GM18858 (cell line): ENCODE measurements around the gene RAB35.

Experiments used
- ATAC-seq: cut with Tn5 transposase; IDR thresholded peaks from one replicate; pipeline ENCODE4 v1.9.1; 2021; ENCODE audit not compliant: unreplicated experiment

Gene RAB35

GRCh38 chr12:120090206-120090605 is 26.3 kb downstream of the RAB35 start:
- no peak for ATAC-seq

DNA sequence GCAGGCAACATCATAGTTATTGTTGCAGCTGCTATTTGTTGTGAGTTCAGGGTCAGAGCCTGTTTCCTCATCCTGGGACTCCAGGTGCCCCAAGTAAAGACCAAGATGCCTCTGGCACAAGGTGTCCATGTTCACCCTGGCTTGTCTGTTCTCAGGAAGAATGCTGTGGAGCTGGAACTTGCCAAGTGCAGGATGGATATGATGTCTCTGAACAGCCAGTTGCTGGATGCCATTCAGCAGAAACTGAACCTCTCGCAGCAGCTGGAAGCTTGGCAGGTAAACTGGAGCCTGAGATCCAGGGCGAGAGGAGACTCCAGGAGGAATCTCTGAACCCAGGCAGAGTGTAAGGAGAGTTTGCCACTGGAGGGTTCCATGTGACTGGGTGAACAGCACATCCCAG is 26.8 kb downstream of the RAB35 start:
- ATAC-seq, result no peak

DNA sequence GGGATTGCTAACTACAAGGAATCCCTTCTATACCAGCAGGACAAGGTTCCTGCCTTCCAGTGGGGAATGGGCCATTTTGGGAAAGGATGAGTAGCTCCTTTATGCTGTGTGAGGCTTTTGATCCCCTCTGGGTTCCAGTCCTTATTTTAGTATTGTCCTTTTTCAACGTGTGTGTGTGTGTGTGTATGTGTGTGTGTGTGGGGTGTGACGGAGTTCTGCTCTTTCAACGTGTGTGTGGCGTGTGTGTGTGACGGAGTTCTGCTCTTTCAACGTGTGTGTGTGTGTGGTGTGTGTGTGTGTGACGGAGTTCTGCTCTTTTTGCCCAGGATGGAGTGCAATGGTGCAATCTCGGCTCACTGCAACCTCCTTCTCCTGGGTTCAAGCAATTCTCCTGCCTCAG is 27.4 kb downstream of the RAB35 start:
- ATAC-seq, result no peak

- peak; percentile 86 for ATAC-seq
Observed at GRCh38 chr12:120086801-120087621, 29.5 kb downstream of the RAB35 start.

GRCh38 chr12:120085920-120086645 is 30.5 kb downstream of the RAB35 start:
- ATAC-seq, result no peak

GRCh38 chr12:120081641-120082040 is 34.9 kb downstream of the RAB35 start:
- no peak for ATAC-seq

DNA sequence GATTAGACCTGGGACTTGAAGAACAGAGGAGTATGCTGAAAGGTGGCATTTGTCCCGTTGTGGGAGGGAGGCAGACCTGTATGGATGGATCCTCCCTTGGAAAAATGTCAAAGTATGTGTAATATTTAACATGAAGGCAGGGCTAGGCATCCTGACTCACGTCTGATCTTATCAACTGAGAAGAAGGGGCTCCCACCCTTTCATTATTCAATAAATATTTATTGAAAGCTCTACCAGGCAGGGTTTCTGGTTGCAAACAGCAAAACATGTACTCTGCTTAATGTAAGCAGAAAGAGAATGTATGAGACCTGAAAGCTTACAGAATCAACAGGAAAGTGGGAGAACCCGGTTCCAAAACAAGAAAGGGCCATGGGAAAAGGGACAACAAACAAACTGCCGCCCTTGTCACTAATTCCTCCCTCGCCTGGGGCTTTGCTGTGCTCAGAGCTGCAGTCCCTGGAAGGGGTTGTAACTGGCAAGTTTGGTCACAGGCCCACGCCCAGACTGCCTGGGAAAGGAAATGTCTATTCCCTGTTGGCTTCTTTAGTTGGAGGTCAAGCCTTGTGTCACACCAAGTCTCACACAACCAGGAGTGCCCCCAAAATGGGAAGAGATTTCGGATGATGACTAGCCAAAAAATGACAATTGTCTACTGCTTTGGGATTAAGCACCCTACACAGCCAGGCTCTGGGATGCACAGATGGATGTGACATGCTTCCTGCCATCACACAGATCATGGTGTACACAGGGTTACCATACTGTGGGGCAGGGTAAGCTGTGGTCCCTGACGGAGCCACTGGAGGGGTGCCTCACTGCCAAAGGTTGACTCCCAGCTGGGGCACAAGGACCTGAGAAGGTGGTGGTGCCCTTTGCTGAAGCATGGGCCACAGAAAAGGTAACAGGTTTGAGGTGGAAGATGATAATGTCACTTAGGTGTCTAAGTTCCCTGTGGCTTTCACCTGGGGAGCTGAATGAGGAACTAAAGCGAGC is 36.8 kb downstream of the RAB35 start:
- no peak for ATAC-seq

- ATAC-seq, result no peak
Observed at GRCh38 chr12:120078868-120079267, 37.7 kb downstream of the RAB35 start.

DNA sequence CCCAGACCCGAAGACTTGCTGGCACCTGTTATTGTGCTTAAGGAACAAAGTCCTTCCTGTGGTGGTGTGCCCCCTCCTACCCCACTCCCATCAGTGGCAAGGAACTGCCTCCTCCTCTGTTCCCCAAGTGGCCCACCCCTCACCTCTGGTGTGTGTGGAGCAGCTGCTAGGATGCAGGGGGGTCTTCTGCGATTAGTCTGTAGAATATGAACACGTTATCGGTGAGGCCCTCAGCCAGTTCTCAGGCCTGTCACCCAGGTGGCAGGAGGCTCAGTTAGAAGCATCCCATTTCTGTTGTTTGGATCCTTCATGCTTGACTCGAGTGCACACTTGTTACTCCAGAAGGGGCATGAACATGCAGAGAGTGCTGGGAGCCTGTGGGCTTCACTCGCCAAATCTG is 39.3 kb downstream of the RAB35 start:
- no peak for ATAC-seq

DNA sequence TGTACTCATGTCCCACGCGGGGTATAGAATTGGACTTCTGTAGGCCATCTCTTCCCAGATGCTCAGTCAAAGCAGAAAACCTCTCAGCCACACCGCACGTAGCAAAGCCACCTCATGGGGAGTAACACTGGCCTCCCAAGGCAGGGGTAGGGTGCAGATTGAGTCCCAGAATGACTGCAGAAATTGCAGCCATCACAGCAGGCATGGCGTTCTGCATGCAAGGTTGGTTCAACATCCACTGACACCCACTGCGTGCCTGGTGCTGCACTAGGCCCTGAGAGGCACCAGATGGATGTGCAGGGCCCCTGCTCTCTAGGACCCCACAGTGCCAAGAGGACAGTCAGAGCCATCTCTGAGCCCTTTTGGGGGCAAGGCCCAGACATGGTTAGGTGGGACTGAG is 39.9 kb downstream of the RAB35 start:
- no peak for ATAC-seq

- no peak for ATAC-seq
Observed at GRCh38 chr12:120075034-120075616, 41.4 kb downstream of the RAB35 start.

GRCh38 chr12:120072472-120073249 is 43.9 kb downstream of the RAB35 start:
- ATAC-seq, result no peak

DNA sequence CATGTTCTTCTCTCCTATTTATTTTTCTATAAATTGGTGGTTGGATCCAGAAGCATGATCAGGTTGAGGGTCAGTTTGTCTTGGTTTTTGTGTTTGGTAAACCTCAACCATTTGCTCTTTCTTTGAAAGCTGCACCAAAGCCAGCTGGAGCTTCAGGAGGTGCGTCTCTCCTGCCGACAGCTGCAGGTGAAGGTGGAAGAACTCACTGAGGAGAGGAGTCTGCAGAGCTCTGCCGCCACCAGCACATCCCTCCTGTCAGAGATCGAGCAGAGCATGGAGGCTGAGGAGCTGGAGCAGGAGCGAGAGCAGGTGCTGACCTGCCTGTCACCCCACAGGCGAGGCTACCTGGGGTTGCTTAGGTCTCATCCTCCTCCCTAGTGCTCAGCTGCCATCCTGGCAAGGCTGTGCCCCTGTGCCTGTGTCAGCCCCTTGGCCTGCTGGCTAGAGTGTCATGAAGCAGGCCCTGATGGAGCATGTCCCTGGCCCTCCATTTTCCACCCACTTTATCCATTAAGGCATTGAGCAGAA is 45.0 kb downstream of the RAB35 start:
- ATAC-seq, result no peak

DNA sequence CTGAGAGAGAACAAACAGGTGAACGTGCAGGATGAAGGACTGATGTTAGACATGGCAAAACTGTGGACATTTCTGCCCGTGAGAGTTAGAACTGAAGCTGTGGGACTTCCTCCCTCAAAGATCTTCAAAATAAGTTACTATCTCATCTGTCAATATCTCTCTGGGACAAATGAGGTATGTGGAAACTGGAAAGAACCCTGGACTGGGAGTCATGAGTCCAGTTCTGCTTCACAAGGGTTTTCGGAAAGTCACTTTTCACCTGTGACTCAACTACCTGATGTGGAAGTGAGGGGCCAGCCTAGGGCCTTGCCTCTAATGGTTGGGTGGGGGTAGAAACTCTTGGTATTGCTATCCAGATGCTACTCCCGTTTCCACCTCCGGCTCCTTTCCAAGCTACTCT is 47.3 kb downstream of the RAB35 start:
- no peak for ATAC-seq

DNA sequence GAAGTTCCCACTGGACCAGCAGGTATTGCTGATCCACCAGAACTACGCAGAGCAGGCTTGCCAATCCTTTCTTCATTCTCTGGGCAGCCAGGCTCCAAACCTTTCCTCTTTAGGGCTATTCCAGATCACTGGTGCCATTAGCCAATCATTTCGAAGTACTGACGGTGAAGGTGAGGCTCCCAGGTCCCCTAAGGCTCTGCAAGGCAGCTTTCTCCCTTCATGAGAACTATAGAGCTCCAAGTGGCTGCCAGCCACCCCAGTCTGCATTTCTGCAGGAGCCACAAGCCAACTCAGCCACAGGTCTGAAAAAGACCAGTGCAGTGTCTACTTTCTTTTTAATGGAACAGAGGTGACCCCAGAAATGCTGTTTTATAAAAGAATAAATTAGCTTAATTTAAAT is 48.7 kb downstream of the RAB35 start:
- ATAC-seq, result no peak

- ATAC-seq, result no peak
Observed at GRCh38 chr12:120067084-120067869, 49.3 kb downstream of the RAB35 start.

DNA sequence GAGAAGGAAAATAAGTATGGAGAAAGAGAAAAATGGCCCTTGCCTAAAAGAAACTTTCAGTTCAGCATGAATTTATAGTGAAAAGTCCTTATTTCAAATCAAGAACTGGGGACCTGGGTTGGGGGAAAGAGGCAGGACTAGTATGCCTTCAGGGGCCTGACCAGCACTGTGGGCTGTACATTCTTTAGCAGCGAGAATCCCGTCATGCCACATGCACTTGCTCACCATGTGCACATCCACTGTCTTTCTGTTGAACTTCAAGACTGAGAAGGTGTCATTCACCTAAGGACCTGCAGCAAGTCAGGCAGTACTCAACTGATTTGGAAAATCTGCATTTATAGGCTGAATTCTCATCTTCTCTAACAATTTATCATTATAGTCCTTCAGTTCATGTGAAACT is 50.2 kb downstream of the RAB35 start:
- no peak for ATAC-seq

- ATAC-seq, result no peak
Observed at GRCh38 chr12:120065472-120065871, 51.1 kb downstream of the RAB35 start.
